ENCODE results near the gene TPT1.
"Not testable (repeated sequence)": the region's sequence is repeated elsewhere in the genome, so short reads cannot be mapped to it uniquely, and the experiment has no call there.

The TPT1 gene

GRCh38 chr13:45350152-45350551 lies 9.2 kb upstream of the TPT1 start:
- Histone ChIP-seq H3K36me3 (ENCODE audit: low read length) (no peaks in the 10 kb centered on the region), H3K27ac (ENCODE audit: low read depth, low read length) (no peak overlapping the region), H3K79me2 (ENCODE audit: insufficient read depth, low read length) (no peaks in the 10 kb centered on the region), H3K9me3 (ENCODE audit: insufficient read depth, low read length) (no peaks in the 10 kb centered on the region), H3F3A (ENCODE audit: insufficient read depth) (no peaks in the 10 kb centered on the region), H3K9ac (ENCODE audit: low read length) (no peak overlapping the region), H3K4me2 (ENCODE audit: low read depth, low read length, poor library complexity, severe bottlenecking) (no peak overlapping the region), H2AFZ (ENCODE audit: low read depth, low read length, severe bottlenecking) (no peak overlapping the region), H4K20me1 (ENCODE audit: low read depth, low read length) (no peaks in the 10 kb centered on the region), H3K4me3 (ENCODE audit: insufficient read depth, low read length, poor library complexity, severe bottlenecking) (no peak overlapping the region), H3K27me3 (ENCODE audit: low read length) (no peaks in the 10 kb centered on the region), H3K9me2 (replicated peaks; ENCODE audit: insufficient read depth, low read length) (no peaks in the 10 kb centered on the region)
- TF ChIP-seq EZH2phosphoT487 (conservative IDR thresholded peaks at IDR 0.05; ENCODE audit: low read length) (no peak), CTCF (IDR thresholded peaks at IDR 0.05; ENCODE audit: insufficient read depth, low read length, poor library complexity, severe bottlenecking) (no peak)

GRCh38 chr13:45349438-45349837 lies 8.5 kb upstream of the TPT1 start:
- Histone ChIP-seq H3K4me2 (ENCODE audit: low read depth, low read length, poor library complexity, severe bottlenecking) (no peak overlapping the region), H3K36me3 (ENCODE audit: low read length) (no peaks in the 10 kb centered on the region), H3K9ac (ENCODE audit: low read length) (no peak overlapping the region), H3F3A (ENCODE audit: insufficient read depth) (no peaks in the 10 kb centered on the region), H3K79me2 (ENCODE audit: insufficient read depth, low read length) (no peaks in the 10 kb centered on the region), H3K27ac (ENCODE audit: low read depth, low read length) (no peak overlapping the region), H3K27me3 (ENCODE audit: low read length) (no peaks in the 10 kb centered on the region), H2AFZ (ENCODE audit: low read depth, low read length, severe bottlenecking) (no peak overlapping the region), H3K9me3 (ENCODE audit: insufficient read depth, low read length) (no peaks in the 10 kb centered on the region), H3K9me2 (replicated peaks; ENCODE audit: insufficient read depth, low read length) (no peaks in the 10 kb centered on the region), H4K20me1 (ENCODE audit: low read depth, low read length) (no peaks in the 10 kb centered on the region), H3K4me3 (ENCODE audit: insufficient read depth, low read length, poor library complexity, severe bottlenecking) (no peak overlapping the region)
- TF ChIP-seq EZH2phosphoT487 (conservative IDR thresholded peaks at IDR 0.05; ENCODE audit: low read length) (no peak), CTCF (IDR thresholded peaks at IDR 0.05; ENCODE audit: insufficient read depth, low read length, poor library complexity, severe bottlenecking) (no peak)

- H3K9ac ChIP-seq (ENCODE audit: low read length); H3K9me2 ChIP-seq (replicated peaks; ENCODE audit: insufficient read depth, low read length): not testable (repeated sequence)
Observed at GRCh38 chr13:45344064-45344463, 3.1 kb upstream of the TPT1 start.

GRCh38 chr13:45343102-45343501 lies 2.1 kb upstream of the TPT1 start:
- not testable (repeated sequence) for H3K27ac ChIP-seq (ENCODE audit: low read depth, low read length); H3K9ac ChIP-seq (ENCODE audit: low read length); H3K4me3 ChIP-seq (ENCODE audit: insufficient read depth, low read length, poor library complexity, severe bottlenecking); H3K4me2 ChIP-seq (ENCODE audit: low read depth, low read length, poor library complexity, severe bottlenecking); H3K9me3 ChIP-seq (ENCODE audit: insufficient read depth, low read length); H3K27me3 ChIP-seq (ENCODE audit: low read length); H2AFZ ChIP-seq (ENCODE audit: low read depth, low read length, severe bottlenecking); H3K9me2 ChIP-seq (replicated peaks; ENCODE audit: insufficient read depth, low read length)
- peaks cover 45% of the 10 kb centered on the region for H3K79me2 ChIP-seq (ENCODE audit: insufficient read depth, low read length)
- peaks cover 16% of the 10 kb centered on the region; the same call in 1 of the 2 replicates for H3F3A ChIP-seq (ENCODE audit: insufficient read depth)
- peaks cover 22% of the 10 kb centered on the region for H3K36me3 ChIP-seq (ENCODE audit: low read length)
- peaks cover 22% of the 10 kb centered on the region for H4K20me1 ChIP-seq (ENCODE audit: low read depth, low read length)

More at GRCh38 chr13:45344064-45344463, 3.1 kb upstream of the TPT1 start:
- not testable (repeated sequence) for H3K4me3 ChIP-seq (ENCODE audit: insufficient read depth, low read length, poor library complexity, severe bottlenecking); H3K4me2 ChIP-seq (ENCODE audit: low read depth, low read length, poor library complexity, severe bottlenecking); H3K27ac ChIP-seq (ENCODE audit: low read depth, low read length); H3K27me3 ChIP-seq (ENCODE audit: low read length); H3F3A ChIP-seq (ENCODE audit: insufficient read depth); H2AFZ ChIP-seq (ENCODE audit: low read depth, low read length, severe bottlenecking); H3K9me3 ChIP-seq (ENCODE audit: insufficient read depth, low read length)
- Histone ChIP-seq H3K79me2 (ENCODE audit: insufficient read depth, low read length) (peaks cover 35% of the 10 kb centered on the region), H4K20me1 (ENCODE audit: low read depth, low read length) (peaks cover 12% of the 10 kb centered on the region), H3K36me3 (ENCODE audit: low read length) (peaks cover 13% of the 10 kb centered on the region)

- Histone ChIP-seq H3K36me3 (ENCODE audit: low read length) (peaks cover 27% of the 10 kb centered on the region), H3K79me2 (ENCODE audit: insufficient read depth, low read length) (peaks cover 49% of the 10 kb centered on the region), H3K4me2 (ENCODE audit: low read depth, low read length, poor library complexity, severe bottlenecking) (peak overlapping the region; percentile 78), H4K20me1 (ENCODE audit: low read depth, low read length) (peaks cover 26% of the 10 kb centered on the region), H3F3A (ENCODE audit: insufficient read depth) (peaks cover 21% of the 10 kb centered on the region; the same call in 1 of the 2 replicates)
- H3K4me3 ChIP-seq (ENCODE audit: insufficient read depth, low read length, poor library complexity, severe bottlenecking); H3K27me3 ChIP-seq (ENCODE audit: low read length); H3K27ac ChIP-seq (ENCODE audit: low read depth, low read length); H3K9me2 ChIP-seq (replicated peaks; ENCODE audit: insufficient read depth, low read length); H3K9me3 ChIP-seq (ENCODE audit: insufficient read depth, low read length); H2AFZ ChIP-seq (ENCODE audit: low read depth, low read length, severe bottlenecking); H3K9ac ChIP-seq (ENCODE audit: low read length): not testable (repeated sequence)
Observed at GRCh38 chr13:45342668-45343067, 1.7 kb upstream of the TPT1 start.
